OCI-LY7 (cell line): Measurements from ENCODE around the gene PIGQ. TPM values are rescaled to one million over a fixed set of nuclear protein-coding genes. Genes with fewer than 3 reads are reported as not detected.

ENCODE experiments used
- BruUV-seq: library from RNA; stranded (reverse); fragments of 400-500 nt; replicated peaks from 2 replicates; lab custom pipeline; 2021; lab: Mats Ljungman, UMichigan
- CTCF ChIA-PET: fragments of 300-600 bp; sonication (Branson Sonifier 250); formaldehyde crosslinking; loops from one replicate; lab custom pipeline; 2022; ENCODE audit warnings: antibody characterized with exemption; ENCODE audit not compliant: unreplicated experiment; lab: Charles Lee
- POLR2A ChIA-PET: fragments of 300-600 bp; sonication (Branson Sonifier 250); formaldehyde crosslinking; loops from one replicate; lab custom pipeline; 2022; ENCODE audit warnings: antibody characterized with exemption; lab: Charles Lee
- DNase-seq: peaks from one replicate; pipeline ENCODE4 v3.0.0-alpha.2; 2015; ENCODE audit warnings: low spot score
- H2AFZ ChIP-seq: fragments of 200-600 bp; sonication (generic), shearing (Covaris generic); 2 replicates; pipeline ENCODE4 v1.6.1; 2014; ENCODE audit warnings: mild to moderate bottlenecking, antibody characterized with exemption, low read length, moderate library complexity
- H3K27ac ChIP-seq: fragments of 200-600 bp; sonication (generic); 2 replicates; pipeline ENCODE4 v1.5.1; 2014; ENCODE audit warnings: mixed run types, low read depth, mild to moderate bottlenecking, moderate library complexity, low read length, inconsistent platforms; ENCODE audit not compliant: poor library complexity, severe bottlenecking
- H3K36me3 ChIP-seq: fragments of 200-600 bp; sonication (generic); 2 replicates; pipeline ENCODE4 v1.6.1; 2014; ENCODE audit warnings: mild to moderate bottlenecking, antibody characterized with exemption, low read length, moderate library complexity, mixed read lengths; ENCODE audit not compliant: insufficient read depth
- H3K4me1 ChIP-seq: fragments of 200-600 bp; sonication (generic); 2 replicates; pipeline ENCODE4 v1.5.1; 2014; ENCODE audit warnings: mild to moderate bottlenecking, low read length; ENCODE audit not compliant: insufficient read depth, poor library complexity, severe bottlenecking
- H3K4me2 ChIP-seq: fragments of 200-600 bp; sonication (generic); 2 replicates; pipeline ENCODE4 v1.6.1; 2014; ENCODE audit warnings: mild to moderate bottlenecking, low read length
- H3K4me3 ChIP-seq: fragments of 200-600 bp; sonication (generic); 2 replicates; pipeline ENCODE4 v1.5.1; 2014; ENCODE audit warnings: mild to moderate bottlenecking, low read depth, low read length; ENCODE audit not compliant: poor library complexity, severe bottlenecking
- H3K79me2 ChIP-seq: fragments of 200-600 bp; sonication (generic); 2 replicates; pipeline ENCODE4 v1.6.1; 2016; ENCODE audit warnings: low read depth, mild to moderate bottlenecking, low read length, moderate library complexity, mixed read lengths; ENCODE audit not compliant: insufficient read depth
- H3K9me2 ChIP-seq: fragments of 200-600 bp; sonication (generic); 2 replicates; pipeline ENCODE4 v1.6.1; 2016; ENCODE audit warnings: mild to moderate bottlenecking, low read length, mixed read lengths; ENCODE audit not compliant: insufficient read depth
- H3K9me3 ChIP-seq: fragments of 200-600 bp; sonication (generic); 2 replicates; pipeline ENCODE4 v1.6.1; 2014; ENCODE audit warnings: mild to moderate bottlenecking, mixed run types, low read length, mixed read lengths
- H4K20me1 ChIP-seq: fragments of 200-600 bp; sonication (generic); 2 replicates; pipeline ENCODE4 v1.6.1; 2014; ENCODE audit warnings: mild to moderate bottlenecking, antibody characterized with exemption, low read length, moderate library complexity, mixed read lengths; ENCODE audit not compliant: insufficient read depth
- EZH2phosphoT487 ChIP-seq: fragments of 200-600 bp; sonication (generic); IDR thresholded peaks from 2 replicates; pipeline ENCODE4 v1.6.1; 2018; ENCODE audit warnings: low read depth, borderline replicate concordance, mild to moderate bottlenecking, mixed run types, antibody characterized with exemption, low read length, moderate library complexity, mixed read lengths
- intact Hi-C: fragments of 100-400 bp; cut with micrococcal nuclease; formaldehyde crosslinking; loops from one replicate; pipeline ENCODE4 v1.10.0; 2022; ENCODE audit not compliant: unreplicated experiment
- total RNA-seq, 2 experiments: library from RNA; depleted of rRNA in 1 of 2; stranded (reverse); fragments of >200 nt in 1 of 2; shearing (Covaris generic) in 1 of 2; gene quantifications; 2 replicates each; pipeline ENCODE4 v1.2.3, GENCODE V29; 2014 to 2022
- TF ChIP-seq, protein P1 (sequence below): fragments of 200-600 bp; sonication (generic); conservative IDR thresholded peaks from 2 replicates; pipeline ENCODE4 v1.5.1; 2014; ENCODE audit warnings: mild to moderate bottlenecking, antibody characterized with exemption, low read length, moderate library complexity, mixed read lengths

Gene PIGQ
- total RNA-seq, 2 experiments from 2014 or later: 39.0 to 54.2 TPM

DNA sequence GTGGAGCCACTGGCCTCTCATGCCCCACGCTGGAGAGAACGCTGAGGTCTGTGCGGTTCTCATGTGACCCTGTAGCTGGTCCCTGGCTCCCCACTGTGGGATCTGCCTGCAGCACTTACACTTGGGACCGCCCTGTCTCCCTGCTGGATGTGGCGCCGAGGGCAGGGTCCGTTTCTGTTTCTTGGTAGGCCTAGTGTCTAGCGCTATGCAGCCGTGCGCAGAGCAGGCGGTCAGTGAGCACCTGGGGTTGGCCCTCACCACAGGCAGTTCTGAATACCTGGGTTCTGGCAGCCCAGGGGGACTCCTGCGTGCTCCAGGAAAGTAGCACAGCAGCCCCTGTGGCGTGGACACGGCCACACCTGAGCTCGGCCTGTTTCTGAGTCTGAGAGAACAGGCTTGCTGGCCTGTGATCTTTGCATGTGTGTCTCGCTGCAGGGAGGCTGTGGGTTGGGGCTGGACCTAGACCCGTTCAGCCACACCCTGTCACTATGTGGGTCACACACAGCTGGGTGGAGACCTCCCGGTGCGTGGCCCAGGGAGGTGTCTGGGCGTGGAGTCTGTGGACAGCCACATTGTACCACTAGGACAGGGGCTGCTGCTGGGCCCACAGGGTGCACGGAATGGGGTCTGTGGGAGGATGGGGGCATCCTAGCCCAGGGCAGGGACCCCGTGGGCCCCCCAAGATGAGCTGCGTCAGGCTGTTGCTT lies 39.5 kb upstream of the PIGQ start:
- intact Hi-C loops: no loop called here
- Histone ChIP-seq H3K4me2 (no peak overlapping the region), H3K36me3 (0 out of 2 replicates have a peak, but pooled peaks cover 9% of the 10 kb centered on the region), H3K4me3 (no peak overlapping the region), H4K20me1 (no peaks in the 10 kb centered on the region), H2AFZ (no peak overlapping the region), H3K27ac (no peak overlapping the region), H3K4me1 (peaks cover 21% of the 10 kb centered on the region), H3K9me3 (no peaks in the 10 kb centered on the region), H3K79me2 (peaks cover 46% of the 10 kb centered on the region), H3K9me2 (no peaks in the 10 kb centered on the region)
- no peak for TF ChIP-seq EZH2phosphoT487
- TF ChIP-seq, protein P1, sequence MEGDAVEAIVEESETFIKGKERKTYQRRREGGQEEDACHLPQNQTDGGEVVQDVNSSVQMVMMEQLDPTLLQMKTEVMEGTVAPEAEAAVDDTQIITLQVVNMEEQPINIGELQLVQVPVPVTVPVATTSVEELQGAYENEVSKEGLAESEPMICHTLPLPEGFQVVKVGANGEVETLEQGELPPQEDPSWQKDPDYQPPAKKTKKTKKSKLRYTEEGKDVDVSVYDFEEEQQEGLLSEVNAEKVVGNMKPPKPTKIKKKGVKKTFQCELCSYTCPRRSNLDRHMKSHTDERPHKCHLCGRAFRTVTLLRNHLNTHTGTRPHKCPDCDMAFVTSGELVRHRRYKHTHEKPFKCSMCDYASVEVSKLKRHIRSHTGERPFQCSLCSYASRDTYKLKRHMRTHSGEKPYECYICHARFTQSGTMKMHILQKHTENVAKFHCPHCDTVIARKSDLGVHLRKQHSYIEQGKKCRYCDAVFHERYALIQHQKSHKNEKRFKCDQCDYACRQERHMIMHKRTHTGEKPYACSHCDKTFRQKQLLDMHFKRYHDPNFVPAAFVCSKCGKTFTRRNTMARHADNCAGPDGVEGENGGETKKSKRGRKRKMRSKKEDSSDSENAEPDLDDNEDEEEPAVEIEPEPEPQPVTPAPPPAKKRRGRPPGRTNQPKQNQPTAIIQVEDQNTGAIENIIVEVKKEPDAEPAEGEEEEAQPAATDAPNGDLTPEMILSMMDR: no peak
- POLR2A ChIA-PET: no interaction called here
- DNase-seq: no peak
- CTCF ChIA-PET: no interaction called here
- BruUV-seq: no TSS peak

DNA sequence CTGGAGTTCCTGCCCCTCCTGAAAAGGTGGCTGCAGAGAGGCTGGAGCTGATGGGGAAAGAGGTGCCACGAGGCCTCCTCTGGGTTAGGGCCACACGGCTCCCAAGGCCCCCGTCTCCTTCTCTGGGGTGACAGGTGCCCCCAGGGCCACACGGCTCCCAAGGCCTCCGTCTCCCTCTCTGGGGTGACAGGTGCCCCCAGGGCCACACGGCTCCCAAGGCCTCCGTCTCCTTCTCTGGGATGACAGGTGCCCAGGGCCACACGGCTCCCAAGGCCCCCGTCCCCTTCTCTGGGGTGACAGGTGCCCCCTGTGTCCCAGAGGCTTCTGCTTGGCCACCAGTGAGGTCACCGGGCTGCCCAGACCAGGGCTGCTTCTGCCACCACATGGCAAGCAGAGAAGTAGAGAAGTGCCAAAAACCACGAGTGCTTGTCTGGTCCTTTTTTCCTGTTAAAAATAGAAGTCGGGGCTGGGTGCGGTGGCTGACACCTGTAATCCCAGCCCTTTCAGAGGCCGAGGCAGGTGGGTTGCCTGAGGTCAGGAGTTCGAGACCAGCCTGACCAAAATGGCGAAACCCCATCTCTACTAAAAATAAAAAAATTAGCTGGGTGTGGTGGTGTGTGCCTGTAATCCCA lies 38.2 kb upstream of the PIGQ start:
- no peak overlapping the region for H2AFZ ChIP-seq
- POLR2A ChIA-PET: no interaction called here
- no peaks in the 10 kb centered on the region for H3K9me2 ChIP-seq
- no peak overlapping the region for H3K4me2 ChIP-seq
- H3K4me1 ChIP-seq: peaks cover 9% of the 10 kb centered on the region
- H3K9me3 ChIP-seq: no peaks in the 10 kb centered on the region
- BruUV-seq: no TSS peak
- intact Hi-C loops: no loop called here
- no peak for TF ChIP-seq EZH2phosphoT487
- TF ChIP-seq, protein P1: no peak
- DNase-seq: no peak
- CTCF ChIA-PET: no interaction called here
- peaks cover 44% of the 10 kb centered on the region for H3K79me2 ChIP-seq
- no peaks in the 10 kb centered on the region for H4K20me1 ChIP-seq
- H3K27ac ChIP-seq: no peak overlapping the region
- H3K36me3 ChIP-seq: 0 out of 2 replicates have a peak, but pooled peaks cover 9% of the 10 kb centered on the region
- no peak overlapping the region for H3K4me3 ChIP-seq
